Head of caudate nucleus (tissue), 42 donors: ENCODE data around the gene LOXL1.
"Not testable (repeated sequence)": the region's sequence is repeated elsewhere in the genome, so short reads cannot be mapped to it uniquely, and the experiment has no call there.

Experiments used
- DNase-seq, 42 donors: peaks; one replicate each; pipeline versions ENCODE4 v3.0.0 to v3.0.0-alpha.2; 2020 to 2021; ENCODE audit warnings: mixed read lengths in 7 of 42
- intact Hi-C: fragments of 100-400 bp; cut with DNase I; formaldehyde crosslinking; loops from one replicate; pipeline ENCODE4 v1.15.0; 2022

The LOXL1 gene

DNA sequence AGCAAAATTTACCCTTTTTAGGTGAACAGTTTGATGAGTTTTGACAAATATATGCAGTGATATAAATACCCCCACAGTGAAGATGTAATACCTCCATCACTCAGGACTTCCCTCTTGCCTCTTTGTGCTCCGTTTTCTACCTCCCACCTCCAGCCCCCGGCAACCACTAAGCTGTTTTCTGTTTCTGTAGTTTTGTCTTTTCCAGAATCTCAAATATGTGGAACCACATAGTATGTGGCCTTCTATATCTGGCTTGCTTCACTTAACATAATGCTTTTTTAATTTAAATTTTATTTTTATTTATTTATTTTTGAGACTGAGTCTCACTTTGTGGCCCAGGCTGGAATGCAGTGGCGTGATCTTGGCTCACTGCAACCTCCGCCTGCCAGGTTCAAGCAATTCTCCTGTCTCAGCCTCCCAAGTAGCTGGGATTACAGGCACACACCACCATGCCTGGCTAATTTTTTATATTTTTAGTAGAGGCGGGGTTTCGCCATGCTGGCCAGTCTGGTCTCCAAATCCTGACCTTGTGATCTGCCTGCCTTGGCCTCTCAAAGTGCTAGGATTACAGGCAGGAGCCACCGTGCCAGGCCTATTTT, 34.3 kb downstream of the LOXL1 start:
- intact Hi-C loops, result not testable (repeated sequence)

DNA sequence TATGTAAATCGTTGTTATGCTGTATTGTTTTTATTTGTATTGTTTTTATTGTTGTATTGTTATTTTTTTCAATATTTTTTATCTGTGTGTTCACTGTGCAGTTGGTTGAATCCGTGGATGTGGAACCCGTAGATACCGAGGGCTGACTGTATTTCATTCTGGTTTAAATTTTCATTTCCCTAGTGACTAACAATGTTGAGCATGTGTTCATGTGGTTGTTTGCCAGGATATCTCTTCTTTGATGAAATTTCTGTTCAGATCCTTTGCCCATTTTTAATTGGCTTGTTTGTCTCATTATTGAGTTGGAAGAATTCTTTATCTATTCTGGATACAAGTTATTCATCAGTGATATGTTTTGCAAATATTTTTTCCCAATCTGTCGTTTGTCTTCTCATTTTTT, 36.2 kb downstream of the LOXL1 start:
- intact Hi-C loops, result no loop called here
- DNase-seq, result no peak

More for the DNA sequence above, 34.3 kb downstream of the LOXL1 start:
- DNase-seq, result not testable (repeated sequence)

DNA sequence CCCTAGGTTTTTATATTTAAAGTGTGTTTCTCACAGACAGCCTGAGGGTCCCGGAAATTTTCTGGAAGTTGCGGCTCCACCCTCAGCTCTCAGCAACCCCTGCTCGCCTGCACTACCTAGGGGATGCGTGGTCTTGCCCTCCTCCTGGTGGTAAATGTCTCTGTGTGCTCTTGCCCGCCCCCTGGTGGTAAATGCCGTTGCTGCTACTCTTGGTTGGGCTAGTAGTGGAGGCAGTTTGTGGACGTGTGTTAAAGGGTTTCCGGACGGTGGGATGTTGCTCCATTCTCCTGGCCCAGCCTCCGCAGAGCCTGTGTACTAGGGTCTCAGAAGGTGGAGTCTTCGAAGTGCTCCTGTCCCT, 38.5 kb downstream of the LOXL1 start:
- intact Hi-C loops, result no loop called here
- DNase-seq, result peak in 41 of 42 donors; percentile 48 to 89 (median 74)

DNA sequence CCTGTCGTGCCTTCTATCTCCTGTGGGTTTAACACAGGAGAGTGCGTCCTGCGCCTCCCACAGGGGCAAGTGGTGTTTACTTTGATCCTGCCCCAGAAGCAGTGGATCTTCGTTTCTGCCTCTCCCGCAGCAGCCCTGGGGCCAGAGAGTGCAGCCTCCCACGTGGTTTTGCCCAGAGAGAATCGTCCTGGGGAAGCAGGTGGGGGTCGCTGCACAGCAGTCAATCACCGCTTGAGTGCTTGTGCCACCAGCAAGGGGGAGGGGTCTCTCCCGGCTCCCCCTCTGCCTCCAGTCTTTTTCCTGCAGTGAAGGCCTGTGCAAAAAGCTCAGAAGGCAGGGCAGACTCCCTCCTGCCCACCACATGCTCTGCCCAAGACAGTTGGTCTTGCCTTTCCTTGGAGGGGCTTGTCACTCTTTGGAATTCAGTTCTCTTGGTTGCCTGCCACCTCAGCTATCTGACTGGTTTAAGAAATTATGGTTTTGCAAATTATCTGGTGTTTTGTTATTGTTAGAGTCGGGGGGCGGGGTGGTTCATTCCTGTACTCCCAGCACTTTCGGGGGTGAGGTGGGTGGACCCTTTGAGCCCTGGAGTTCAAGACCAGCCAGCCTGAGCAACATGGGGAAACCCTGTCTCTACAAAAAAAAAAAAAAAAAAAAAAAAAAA, 39.0 kb downstream of the LOXL1 start:
- intact Hi-C loops, result no loop called here
- DNase-seq, result no peak

DNA sequence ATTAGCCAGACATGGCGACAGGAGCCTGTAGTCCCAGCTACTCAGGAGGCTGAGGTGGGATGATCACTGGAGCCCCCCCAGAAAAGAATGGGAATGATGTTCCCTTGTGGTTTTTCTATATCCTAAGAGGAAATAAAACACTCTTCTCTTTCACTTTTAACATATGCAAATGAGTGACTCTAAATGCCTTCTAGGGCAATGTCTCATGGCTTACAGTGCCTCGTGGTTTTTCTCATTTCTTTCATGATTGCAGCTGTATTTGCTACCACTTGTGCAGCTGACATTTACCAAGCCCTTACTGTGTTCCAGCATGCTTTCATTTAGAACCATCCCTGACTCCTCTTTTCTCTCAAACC, 39.5 kb downstream of the LOXL1 start:
- DNase-seq, result no peak
- intact Hi-C loops, result no loop called here

DNA sequence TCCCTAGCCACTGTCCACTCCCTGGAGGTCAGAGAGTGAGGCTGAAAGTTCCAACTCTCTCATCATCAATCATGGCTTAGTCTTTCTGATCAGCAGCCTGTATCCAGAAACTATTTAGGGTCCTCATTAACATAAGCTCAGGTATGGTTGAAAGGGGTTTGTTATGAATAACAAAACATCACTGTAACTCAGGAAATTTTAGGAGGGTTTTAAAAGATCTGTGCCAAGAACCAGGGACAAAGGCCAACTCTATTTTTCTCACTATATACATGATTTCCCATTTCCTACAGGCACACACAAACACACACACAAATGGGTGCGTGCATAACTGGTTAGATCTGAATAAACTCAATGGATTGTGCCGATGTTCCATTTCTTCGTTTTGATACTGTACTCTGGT, 42.2 kb downstream of the LOXL1 start:
- intact Hi-C loops, result no loop called here
- DNase-seq, result no peak

DNA sequence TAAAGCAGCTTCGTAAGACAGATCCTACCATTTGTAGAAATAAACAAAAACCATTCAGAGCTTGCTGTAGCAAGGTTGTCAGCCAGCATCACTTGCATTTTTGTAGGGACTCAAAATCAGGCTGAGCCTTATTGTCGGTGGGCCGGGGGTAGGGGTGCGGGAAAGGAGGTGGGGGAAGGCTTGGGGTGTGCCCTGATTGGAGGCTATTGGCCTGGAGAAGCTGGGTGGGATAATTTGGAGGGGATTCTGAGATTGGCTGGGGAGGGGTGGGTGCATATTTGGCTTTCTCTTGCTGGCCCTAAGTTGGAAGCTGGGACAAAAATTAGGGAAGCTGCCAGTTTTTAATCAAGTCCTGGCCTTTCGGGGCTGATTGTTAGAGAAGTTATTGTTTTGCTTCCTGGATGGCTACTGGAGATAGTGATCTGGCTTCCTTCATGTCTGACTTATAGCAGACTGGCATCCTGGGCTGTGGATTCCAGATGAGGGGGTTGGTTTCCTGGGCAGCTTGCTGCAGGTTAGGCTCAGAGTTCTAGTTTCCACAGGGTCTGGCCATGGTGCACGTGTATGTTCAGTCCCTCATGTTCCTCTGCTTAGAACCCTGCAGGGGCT, 43.0 kb downstream of the LOXL1 start:
- DNase-seq, result no peak
- intact Hi-C loops, result no loop called here

DNA sequence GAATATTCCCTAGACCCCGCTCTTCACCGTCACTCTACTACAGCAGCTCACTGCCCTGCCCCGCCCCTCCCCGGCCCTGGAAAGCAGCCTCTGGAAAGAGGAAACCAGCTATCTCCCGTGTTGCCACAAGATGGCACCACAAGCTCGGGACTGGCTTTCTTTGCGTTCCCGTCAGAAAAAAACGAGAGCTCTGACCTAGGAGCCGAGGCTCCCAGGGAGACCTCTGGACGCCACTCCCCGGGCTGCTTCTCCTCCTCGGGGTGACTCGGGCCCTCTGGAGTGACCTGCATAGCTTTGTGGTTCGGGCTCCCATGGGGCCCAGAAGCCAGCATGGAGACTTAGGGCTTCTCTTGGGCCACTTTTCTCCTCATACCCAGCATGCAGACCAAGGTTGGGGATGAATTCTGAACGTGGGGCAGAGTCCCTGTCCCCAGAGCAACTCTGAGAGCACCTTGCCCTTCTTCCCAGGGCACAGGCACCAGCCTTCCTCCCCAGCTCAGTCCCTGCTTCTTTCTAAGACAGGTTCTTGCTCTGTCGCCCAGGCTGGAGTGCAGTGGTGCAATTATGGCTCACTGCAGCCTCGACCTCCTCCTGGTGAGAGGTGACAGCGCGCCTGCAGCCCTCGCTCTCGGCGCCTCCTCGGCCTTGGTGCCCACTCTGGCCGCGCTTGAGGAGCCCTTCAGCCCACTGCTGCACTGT, 46.9 kb downstream of the LOXL1 start:
- DNase-seq, result peak; percentile 68 to 91 (median 83)
- intact Hi-C loops, result loop anchor here (10.0 kb wide), 1 partner anchor 332 kb away; no protein-coding TSS in a partner anchor

DNA sequence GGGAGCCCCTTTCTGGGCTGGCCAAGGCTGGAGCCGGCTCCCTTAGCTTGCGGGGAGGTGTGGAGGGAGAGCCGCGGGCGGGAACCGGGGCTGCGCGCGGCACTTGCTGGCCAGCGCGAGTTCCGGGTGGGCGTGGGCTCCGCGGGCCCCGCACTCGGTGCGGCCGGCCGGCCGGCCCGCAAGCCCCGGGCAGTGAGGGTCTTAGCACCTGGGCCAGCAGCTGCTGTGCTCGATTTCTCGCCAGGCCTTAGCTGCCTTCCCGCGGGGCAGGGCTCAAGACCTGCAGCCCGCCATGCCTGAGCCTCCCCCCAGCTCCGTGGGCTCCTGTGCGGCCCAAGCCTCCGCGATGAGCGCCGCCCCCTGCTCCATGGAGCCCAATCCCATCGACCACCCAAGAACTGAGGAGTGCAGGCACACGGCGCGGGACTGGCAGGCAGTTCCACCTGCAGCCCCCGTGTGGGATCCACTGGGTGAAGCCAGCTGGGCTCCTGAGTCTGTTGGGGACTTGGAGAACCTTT, 47.5 kb downstream of the LOXL1 start:
- intact Hi-C loops, result loop anchor here (10.0 kb wide), 1 partner anchor 331 kb away; no protein-coding TSS in a partner anchor
- DNase-seq, result not testable (repeated sequence)

DNA sequence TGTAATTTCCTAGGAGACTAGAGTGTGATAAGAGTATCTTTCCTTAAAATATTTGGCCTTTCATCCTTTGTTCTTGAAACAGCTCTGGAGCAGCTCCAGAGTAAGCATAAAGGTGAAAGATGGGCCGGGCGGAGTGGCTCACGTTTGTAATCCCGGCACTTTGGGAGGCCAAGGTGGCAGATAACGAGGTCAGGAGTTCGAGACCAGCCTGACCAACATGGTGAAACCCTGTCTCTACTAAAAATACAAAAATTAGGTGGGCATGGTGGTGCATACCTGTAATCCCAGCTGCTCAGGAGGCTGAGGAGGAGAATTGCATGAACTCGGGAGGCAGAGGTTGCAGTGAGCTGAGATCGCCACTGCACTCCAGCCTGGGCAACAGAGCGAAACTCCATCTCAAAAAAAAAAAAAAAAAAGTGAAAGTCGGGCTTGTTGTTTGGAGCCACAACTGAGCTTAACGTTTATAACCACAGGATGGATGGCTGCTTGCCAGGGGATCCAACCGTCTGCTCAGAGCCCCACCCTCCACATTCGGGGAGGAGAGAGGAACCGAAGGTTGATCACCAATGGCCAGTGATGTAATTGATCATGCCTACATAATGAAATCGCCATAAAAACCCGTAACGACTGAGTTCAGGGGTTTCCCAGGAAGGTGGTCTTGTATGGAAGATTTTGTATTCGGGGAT, 49.3 kb downstream of the LOXL1 start:
- intact Hi-C loops, result loop anchor here (10.0 kb wide), 1 partner anchor 329 kb away; no protein-coding TSS in a partner anchor

DNA sequence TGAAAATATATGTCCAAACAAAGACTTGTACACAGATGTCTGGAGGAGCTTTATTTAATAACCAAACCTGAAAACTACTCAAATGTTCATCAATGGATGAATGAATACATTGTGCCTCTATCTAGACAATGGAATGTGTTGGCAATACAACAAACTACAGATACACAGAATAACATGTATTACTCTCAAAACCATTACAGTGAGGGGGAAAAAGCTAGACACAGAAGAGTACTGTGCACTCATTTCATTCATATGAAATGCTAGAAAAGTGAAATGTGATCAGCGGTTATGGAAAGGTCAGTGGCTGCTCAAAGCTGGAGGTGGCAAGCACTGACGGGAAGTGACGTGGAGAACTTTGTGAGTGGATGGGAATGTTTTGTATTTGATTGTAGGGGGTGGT, 52.6 kb downstream of the LOXL1 start:
- DNase-seq, result peak in 1 of 42 donors; percentile 9
- intact Hi-C loops, result loop anchor here (10.0 kb wide), 1 partner anchor 326 kb away; no protein-coding TSS in a partner anchor

More for the DNA sequence above, 49.3 kb downstream of the LOXL1 start:
- DNase-seq, result peak in 1 of 42 donors; percentile 32

DNA sequence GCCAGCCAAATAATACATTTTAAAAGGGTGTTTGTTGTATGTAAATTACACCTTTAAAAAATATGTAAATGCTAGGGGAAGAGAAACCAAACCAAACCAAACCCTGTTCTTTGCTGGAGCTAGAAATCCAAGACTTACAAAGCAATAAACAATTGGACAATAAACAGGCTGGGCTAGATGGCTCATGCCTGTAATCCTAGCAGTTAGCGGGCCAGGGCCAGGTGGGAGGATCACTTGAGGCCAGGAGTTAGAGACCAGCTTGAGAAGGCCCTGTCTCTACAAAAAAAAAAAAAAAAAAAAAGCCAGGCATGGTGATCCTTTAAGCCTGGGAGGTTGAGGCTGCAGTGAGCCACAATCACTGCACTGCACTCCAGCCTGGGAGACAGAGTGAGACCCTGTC, 53.4 kb downstream of the LOXL1 start:
- intact Hi-C loops, result loop anchor here (10.0 kb wide), 2 partner anchors 65 to 325 kb away; no protein-coding TSS in a partner anchor
- DNase-seq, result no peak

DNA sequence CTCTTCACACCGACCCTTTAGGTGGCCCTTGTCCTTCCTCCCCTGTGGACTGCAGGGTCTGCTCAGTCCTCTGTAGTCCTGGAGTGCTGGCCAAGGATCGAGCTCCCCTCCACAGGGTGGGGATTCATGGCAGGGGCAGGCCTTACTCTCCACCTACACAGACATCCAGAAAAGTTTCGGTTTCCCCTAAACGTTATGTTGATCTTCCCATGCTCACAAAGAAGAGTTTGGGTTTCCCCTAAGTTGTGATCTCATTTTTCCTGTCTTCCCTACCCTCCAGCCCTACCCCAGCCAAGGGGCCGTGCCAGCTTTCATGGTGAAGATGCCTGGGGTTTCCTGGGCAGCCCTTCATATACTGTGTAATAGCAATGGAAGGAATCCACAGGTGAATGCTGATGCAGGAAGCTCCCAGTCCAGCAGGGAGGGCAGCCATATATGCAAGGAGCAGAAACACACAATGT, 55.5 kb downstream of the LOXL1 start:
- no peak for DNase-seq
- intact Hi-C loops, result loop anchor here (10.0 kb wide), 1 partner anchor 63 kb away; no protein-coding TSS in a partner anchor

DNA sequence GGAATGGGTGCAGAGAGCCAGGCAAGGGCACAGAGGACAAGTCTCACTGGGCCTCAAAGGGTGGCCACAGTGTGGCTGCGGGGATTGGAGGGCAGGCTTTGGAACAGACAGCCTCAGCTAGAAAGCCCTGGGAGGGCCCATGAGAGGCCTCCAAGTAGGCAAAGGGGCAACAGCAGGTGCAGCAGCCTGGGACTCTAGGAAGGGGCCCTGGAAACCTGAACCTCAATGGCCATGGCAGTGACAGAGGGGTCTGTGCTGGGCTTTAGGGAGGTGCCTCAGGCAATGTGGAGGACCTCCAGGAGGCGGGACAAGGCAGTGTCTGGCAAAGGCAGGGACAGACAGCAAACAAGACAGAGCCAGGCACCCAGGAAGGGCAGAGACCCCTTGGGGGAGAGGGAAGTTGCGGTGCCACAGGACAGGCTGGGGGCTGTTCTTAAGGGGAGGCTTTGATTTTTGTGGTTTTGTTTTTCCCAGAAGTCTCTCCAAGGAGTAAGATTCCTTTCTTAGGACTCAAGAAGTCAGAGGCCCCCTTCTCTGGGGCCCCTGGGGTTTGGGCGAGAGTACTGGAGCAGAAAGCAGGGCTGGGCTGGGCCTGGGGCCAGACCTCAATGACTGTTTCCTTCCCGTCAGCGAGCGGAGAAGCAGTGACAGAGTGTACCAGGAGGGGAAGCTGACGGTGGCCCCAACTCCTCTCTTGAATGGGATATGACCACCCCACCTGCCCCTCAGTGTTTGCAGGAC, 56.1 kb downstream of the LOXL1 start:
- intact Hi-C loops, result loop anchor here (10.0 kb wide), 1 partner anchor 62 kb away; no protein-coding TSS in a partner anchor
- DNase-seq, result peak in 41 of 42 donors; percentile 25 to 85 (median 65)

DNA sequence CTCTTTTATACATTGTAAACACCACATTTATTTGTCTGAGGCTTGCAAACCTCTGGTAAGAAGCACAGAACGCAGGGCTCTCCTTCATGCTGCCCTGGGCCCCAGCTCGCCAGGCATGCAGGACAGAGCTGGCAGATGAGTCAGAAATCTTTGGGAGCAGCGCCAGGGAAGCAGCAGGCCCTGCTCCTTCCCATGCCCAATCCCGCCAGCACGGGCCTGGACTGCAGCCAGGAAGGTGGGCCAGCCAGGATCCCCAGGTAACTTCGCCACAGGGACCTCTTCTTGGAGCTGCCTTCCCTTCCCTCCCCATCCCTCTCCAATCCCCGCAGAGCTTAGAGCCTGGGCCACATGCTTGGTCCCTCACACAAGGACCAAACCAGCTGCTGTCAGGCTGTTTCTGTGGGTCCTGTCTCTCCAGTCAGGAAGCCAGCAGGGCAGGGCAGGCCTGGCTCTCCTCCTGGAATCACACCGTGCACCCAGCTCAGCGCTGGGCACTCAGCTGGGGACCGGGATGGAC, 57.0 kb downstream of the LOXL1 start:
- intact Hi-C loops, result loop anchor here (10.0 kb wide), 1 partner anchor 62 kb away; no protein-coding TSS in a partner anchor
- peak in 2 of 42 donors; percentile 29 to 57 for DNase-seq

DNA sequence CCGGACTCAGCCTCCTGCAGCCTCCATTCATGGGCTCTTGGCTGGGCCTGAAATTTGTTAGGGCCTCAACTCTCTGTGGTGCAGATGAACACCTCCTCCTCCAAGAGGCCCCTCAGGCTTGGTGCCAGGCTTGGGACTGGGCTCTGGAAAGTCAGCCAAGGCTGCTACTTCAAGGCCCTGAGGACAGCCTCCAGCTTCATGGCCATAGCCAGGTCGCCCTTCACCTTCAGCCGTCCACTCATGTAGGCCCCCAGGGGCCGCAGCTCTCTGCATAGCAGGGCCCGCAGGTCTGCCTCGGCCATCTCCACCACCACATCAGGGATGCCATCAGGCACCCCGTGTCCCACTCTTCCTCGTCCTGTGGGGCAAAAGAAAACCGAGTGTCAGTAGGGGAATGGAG, 57.5 kb downstream of the LOXL1 start:
- intact Hi-C loops, result loop anchor here (10.0 kb wide), 1 partner anchor 61 kb away; no protein-coding TSS in a partner anchor
- peak in 1 of 42 donors; percentile 5 for DNase-seq

DNA sequence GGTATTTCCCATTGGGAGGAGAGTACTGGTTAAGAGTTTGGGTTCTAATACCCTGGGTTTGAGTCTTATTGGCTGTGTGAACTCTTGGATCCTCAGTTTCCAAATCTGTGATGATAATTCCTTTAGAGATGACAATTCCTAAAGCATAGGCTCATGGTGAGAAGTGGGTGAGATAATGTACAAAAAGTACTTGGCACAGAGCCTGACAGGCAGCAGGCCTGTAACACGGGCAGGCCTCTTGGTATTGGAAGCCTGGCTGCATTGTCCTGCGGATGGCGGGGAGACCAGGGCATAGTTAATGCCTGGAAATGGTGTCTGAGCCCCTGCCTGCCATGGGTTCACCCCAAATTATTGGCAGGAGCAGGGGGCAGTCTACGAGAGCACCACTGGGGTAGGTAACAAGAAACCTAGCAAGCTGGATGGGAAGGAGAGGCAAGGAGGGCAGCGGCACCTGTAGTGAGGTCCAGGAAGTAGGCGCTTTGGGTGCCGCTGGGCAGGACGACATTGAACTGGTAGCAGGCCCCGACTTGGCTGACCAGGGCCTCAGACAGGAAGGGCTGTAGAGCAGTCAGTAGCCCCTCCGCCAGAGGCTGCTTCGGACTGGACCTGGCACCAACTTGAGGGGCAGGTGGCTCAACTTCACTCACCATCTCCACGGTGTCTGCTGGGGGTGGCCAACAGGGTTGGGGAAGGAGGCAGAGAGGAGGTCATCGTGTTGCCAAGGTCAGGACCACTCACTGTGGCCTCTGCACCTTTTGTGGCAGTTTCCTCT, 58.1 kb downstream of the LOXL1 start:
- no peak for DNase-seq
- intact Hi-C loops, result loop anchor here (10.0 kb wide), 1 partner anchor 60 kb away; no protein-coding TSS in a partner anchor
